Measurements from ENCODE around the gene ATRAID. TPM values are rescaled to one million over a fixed set of nuclear protein-coding genes. Genes with fewer than 3 reads are reported as not detected.
A peak's percentile ranks its signal among the peaks of the same experiment; 100 is the strongest.

The ATRAID gene
- 106 to 112 TPM (median 108 TPM) in 3 replicates for total RNA-seq

- Mint-ChIP-seq H3K4me3 (peak within 1 kb of the TSS; percentile 99), H3K27ac (peak within 1 kb of the TSS; percentile 100), H3K9me3 (no peaks in the 10 kb centered on the region), H3K4me1 (peaks cover 37% of the 10 kb centered on the region), H3K36me3 (peaks cover 3% of the 10 kb centered on the region), H3K27me3 (ENCODE audit: low read depth) (no peaks in the 10 kb centered on the region)
- no peak for TF ChIP-seq CTCF (IDR thresholded peaks at IDR 0.05; ENCODE audit: unreplicated experiment)
- peak; percentile 72 to 89 for DNase-seq (ENCODE audit: low spot score in 2 of 2, unreplicated experiment in 2 of 2)
Observed at GRCh38 chr2:27211943-27212625, at the start of gene ATRAID, which contains the start of gene SLC5A6. TSS of gene ATRAID (plus strand) at chr2:27212041. CDS start at chr2:27212369, 328 bp downstream. TSS of gene SLC5A6 (minus strand) at chr2:27212268. CDS start at chr2:27207650, 4,618 bp downstream.

GRCh38 chr2:27162151-27163121 is 49.4 kb upstream of the ATRAID start:
- no peak for DNase-seq (ENCODE audit: low spot score in 2 of 2, unreplicated experiment in 2 of 2)
- no peaks in the 10 kb centered on the region for H3K27me3 Mint-ChIP-seq (ENCODE audit: low read depth)
- H3K27ac Mint-ChIP-seq = no peak overlapping the region
- H3K4me1 Mint-ChIP-seq = no peaks in the 10 kb centered on the region
- TF ChIP-seq CTCF (IDR thresholded peaks at IDR 0.05; ENCODE audit: unreplicated experiment) = no peak
- H3K9me3 Mint-ChIP-seq = no peaks in the 10 kb centered on the region
- H3K36me3 Mint-ChIP-seq = no peaks in the 10 kb centered on the region
- H3K4me3 Mint-ChIP-seq = no peak overlapping the region

GRCh38 chr2:27164960-27165763 is 46.7 kb upstream of the ATRAID start:
- Mint-ChIP-seq H3K9me3 (no peaks in the 10 kb centered on the region), H3K4me3 (no peak overlapping the region), H3K4me1 (no peaks in the 10 kb centered on the region), H3K27me3 (ENCODE audit: low read depth) (peaks cover 7% of the 10 kb centered on the region), H3K36me3 (no peaks in the 10 kb centered on the region), H3K27ac (no peak overlapping the region)
- DNase-seq (ENCODE audit: low spot score in 2 of 2, unreplicated experiment in 2 of 2) = no peak
- no peak for TF ChIP-seq CTCF (IDR thresholded peaks at IDR 0.05; ENCODE audit: unreplicated experiment)

- TF ChIP-seq CTCF (IDR thresholded peaks at IDR 0.05; ENCODE audit: unreplicated experiment) = no peak
- H3K4me3 Mint-ChIP-seq = no peak overlapping the region
- H3K27me3 Mint-ChIP-seq (ENCODE audit: low read depth) = peaks cover 20% of the 10 kb centered on the region
- DNase-seq (ENCODE audit: low spot score in 2 of 2, unreplicated experiment in 2 of 2) = no peak
- no peaks in the 10 kb centered on the region for H3K9me3 Mint-ChIP-seq
- no peaks in the 10 kb centered on the region for H3K4me1 Mint-ChIP-seq
- no peak overlapping the region for H3K27ac Mint-ChIP-seq
- no peaks in the 10 kb centered on the region for H3K36me3 Mint-ChIP-seq
Observed at GRCh38 chr2:27170581-27171337, 41.1 kb upstream of the ATRAID start.
